GM12878 (cell line): Measurements from ENCODE around the gene IQGAP2. TPM values are rescaled to one million over a fixed set of nuclear protein-coding genes. Genes with fewer than 3 reads are reported as not detected.

Experiments used
- ATAC-seq: fragments of 200-7000 bp; cut with Tn5 transposase; 3 replicates; pipeline ENCODE4 v1.9.1; 2020; ENCODE audit warnings: mild to moderate bottlenecking, moderate library complexity
- BruUV-seq: library from RNA; stranded (reverse); fragments of 400-500 nt; replicated peaks from 2 replicates; lab custom pipeline; 2021; lab: Mats Ljungman, UMichigan
- CTCF ChIA-PET: fragments of 300-600 bp; sonication (Branson Sonifier 250); formaldehyde crosslinking; extraction: SDS; loops from one replicate; lab custom pipeline; 2021; ENCODE audit warnings: inconsistent platforms; lab: Yijun Ruan, JAX
- POLR2A ChIA-PET: fragments of 350-600 bp; formaldehyde crosslinking; extraction: SDS; loops from one replicate; lab custom pipeline; 2021; ENCODE audit warnings: inconsistent platforms; lab: Charles Lee
- RAD21 ChIA-PET: fragments of 300-600 bp; sonication (Branson Sonifier 250); formaldehyde crosslinking; loops from one replicate; lab custom pipeline; 2023; ENCODE audit warnings: antibody characterized with exemption; ENCODE audit not compliant: unreplicated experiment; lab: Charles Lee
- SMC1A ChIA-PET: fragments of 300-600 bp; sonication (Branson Sonifier 250); formaldehyde crosslinking; loops from one replicate; lab custom pipeline; 2023; ENCODE audit not compliant: unreplicated experiment, uncharacterized antibody; lab: Charles Lee
- DNase-seq: peaks from one replicate; pipeline ENCODE4 v3.0.0-alpha.2; 2011; ENCODE audit warnings: low read depth, low spot score
- FAIRE-seq: peaks from 3 replicates; lab custom pipeline; 2011; peaks lifted over from hg19 to GRCh38; lab: Jason Lieb, UNC
- H2AFZ ChIP-seq: 2 replicates; pipeline ENCODE4 v1.6.0; 2011; ENCODE audit warnings: low read depth, low read length, control low read depth; ENCODE audit not compliant: control insufficient read depth
- H3K27ac ChIP-seq: 2 replicates; pipeline ENCODE4 v1.5.1; 2011; ENCODE audit warnings: control low read depth; ENCODE audit not compliant: control insufficient read depth, insufficient read depth
- H3K27me3 ChIP-seq, 2 experiments: replicated peaks in 1 of 2; 2 replicates each; pipeline versions ENCODE4 v1.6.0 to v1.6.1; 2011; ENCODE audit warnings: low read length in 1 of 2; ENCODE audit not compliant: control insufficient read depth in 2 of 2, insufficient read depth in 2 of 2
- H3K36me3 ChIP-seq, 2 experiments: 2 replicates each; pipeline ENCODE4 v1.5.1; 2011; ENCODE audit warnings: low read length in 1 of 2; ENCODE audit not compliant: control insufficient read depth in 2 of 2, insufficient read depth in 2 of 2
- H3K4me1 ChIP-seq: 2 replicates; pipeline ENCODE4 v1.6.1; 2011; ENCODE audit warnings: mild to moderate bottlenecking, low read length, moderate library complexity, mixed read lengths; ENCODE audit not compliant: control insufficient read depth, insufficient read depth
- H3K4me2 ChIP-seq: 2 replicates; pipeline ENCODE4 v1.6.0; 2011; ENCODE audit warnings: control low read depth; ENCODE audit not compliant: control insufficient read depth, insufficient read depth
- H3K4me3 ChIP-seq: fragments of 200-600 bp; sonication (generic); 2 replicates; pipeline ENCODE4 v1.5.1; 2016
- H3K79me2 ChIP-seq: 2 replicates; pipeline ENCODE4 v1.6.0; 2011; ENCODE audit warnings: low read length; ENCODE audit not compliant: control insufficient read depth, insufficient read depth
- H3K9ac ChIP-seq: 2 replicates; pipeline ENCODE4 v1.8.0; 2011; ENCODE audit warnings: low read length, control low read depth, mixed read lengths; ENCODE audit not compliant: control insufficient read depth, insufficient read depth
- H3K9me3 ChIP-seq: replicated peaks from 3 replicates; pipeline ENCODE4 v1.5.1; 2011; ENCODE audit warnings: mild to moderate bottlenecking, low read length; ENCODE audit not compliant: control insufficient read depth, insufficient read depth
- H4K20me1 ChIP-seq: 2 replicates; pipeline ENCODE4 v1.6.0; 2011; ENCODE audit not compliant: control insufficient read depth, insufficient read depth
- ASH2L ChIP-seq: fragments of 300-600, 200-600 bp; sonication (generic); IDR thresholded peaks from 2 replicates; pipeline ENCODE4 v1.6.1; 2017; ENCODE audit warnings: low read depth, mild to moderate bottlenecking, borderline replicate concordance
- CBFB ChIP-seq: IDR thresholded peaks from 2 replicates; pipeline ENCODE4 v1.6.1; 2016; ENCODE audit warnings: antibody characterized with exemption, low read depth
- CBX3 ChIP-seq: fragments of 200-600 bp; sonication (generic); IDR thresholded peaks from 2 replicates; pipeline ENCODE4 v1.6.1; 2016; ENCODE audit warnings: low read depth, borderline replicate concordance
- CHD2 ChIP-seq: IDR thresholded peaks from 2 replicates; pipeline ENCODE4 v1.6.1; 2011; ENCODE audit warnings: low read depth, low read length, improper control_type of control experiment, borderline replicate concordance
- DPF2 ChIP-seq: fragments of 450-650 bp; IDR thresholded peaks from 2 replicates; pipeline ENCODE4 v1.6.1; 2017; ENCODE audit warnings: mild to moderate bottlenecking
- ESRRA ChIP-seq: IDR thresholded peaks from 2 replicates; pipeline ENCODE4 v1.6.1; 2012; ENCODE audit warnings: mild to moderate bottlenecking, low read length, improper control_type of control experiment
- ETV6 ChIP-seq, 2 experiments: fragments of 450-650 bp in 1 of 2; IDR thresholded peaks in 1 of 2; conservative IDR thresholded peaks in 1 of 2; 2 replicates each; pipeline ENCODE4 v1.6.1; 2014; ENCODE audit warnings: antibody characterized with exemption in 1 of 2, borderline replicate concordance in 1 of 2, low read depth in 1 of 2, mild to moderate bottlenecking in 1 of 2, moderate library complexity in 1 of 2
- IKZF1 ChIP-seq: fragments of 450-650 bp; conservative IDR thresholded peaks from 2 replicates; pipeline ENCODE4 v1.6.1; 2017; ENCODE audit warnings: antibody characterized with exemption, mild to moderate bottlenecking
- JUNB ChIP-seq: IDR thresholded peaks from 2 replicates; pipeline ENCODE4 v1.6.1; 2016; ENCODE audit warnings: antibody characterized with exemption, mild to moderate bottlenecking
- MEF2B ChIP-seq: fragments of 450-650 bp; IDR thresholded peaks from 2 replicates; pipeline ENCODE4 v1.6.1; 2018; ENCODE audit warnings: mild to moderate bottlenecking, moderate library complexity; ENCODE audit not compliant: partially characterized antibody, poor library complexity, severe bottlenecking
- NFXL1 ChIP-seq: fragments of 450-650 bp; IDR thresholded peaks from 2 replicates; pipeline ENCODE4 v1.6.1; 2017; ENCODE audit warnings: antibody characterized with exemption, mild to moderate bottlenecking, borderline replicate concordance
- NFYB ChIP-seq: IDR thresholded peaks from 2 replicates; pipeline ENCODE4 v1.6.1; 2011; ENCODE audit warnings: low read depth, mild to moderate bottlenecking, low read length, improper control_type of control experiment, moderate library complexity; ENCODE audit not compliant: insufficient read depth
- RFX5 ChIP-seq: IDR thresholded peaks from 2 replicates; pipeline ENCODE4 v1.6.1; 2011; ENCODE audit warnings: low read depth, low read length, improper control_type of control experiment
- RUNX3 ChIP-seq: IDR thresholded peaks from 2 replicates; pipeline ENCODE4 v1.6.1; 2012; ENCODE audit warnings: low read length, inconsistent platforms
- SMAD5 ChIP-seq: IDR thresholded peaks from 2 replicates; pipeline ENCODE4 v1.6.1; 2016; ENCODE audit warnings: antibody characterized with exemption, low read depth
- WGBS: methylation state at CpG from one replicate; pipeline ENCODE4 v1.1.6; 2016; ENCODE audit warnings: low lambda C conversion rate; ENCODE audit not compliant: insufficient replicate concordance, insufficient coverage; ENCODE audit errors: missing lambda C conversion rate; 5-methylcytosine and 5-hydroxymethylcytosine counted together
- in situ Hi-C: fragments of 300-500 bp; cut with MboI; formaldehyde crosslinking; loops from 9 replicates; pipeline ENCODE4 v1.14.3; 2018; ENCODE audit warnings: mixed read lengths
- intact Hi-C: fragments of 100-400 bp; cut with micrococcal nuclease; formaldehyde crosslinking; loops from one replicate; pipeline ENCODE4 v1.14.2; 2022; ENCODE audit not compliant: unreplicated experiment
- polyA plus RNA-seq, 11 experiments: library from polyadenylated mRNA; depleted of rRNA in 4 of 11; unstranded in 6 of 11; stranded (reverse) in 5 of 11; fragments of >200 nt; fragmentation: Nextera tagmentation in 4 of 11; fragmentation: Illumina TruSeq in 1 of 11; extraction: Ambion mirVana in 4 of 11; extraction: Trizol in 1 of 11; gene quantifications; 1 replicate in 1 of 11; 2 replicates in 10 of 11; pipeline versions ENCODE4 v1.2.1 to v1.2.3, GENCODE V29; 2011 to 2016; ENCODE audit warnings: inconsistent platforms in 2 of 11, missing spikeins in 2 of 11, low read depth in 1 of 11
- total RNA-seq, 4 experiments: library from RNA; depleted of rRNA in 3 of 4; stranded (reverse); fragments of >200 nt in 3 of 4; fragmentation: Illumina TruSeq in 1 of 4; extraction: Trizol in 1 of 4; gene quantifications; 2 replicates each; pipeline versions ENCODE4 v1.2.1 to v1.2.3, GENCODE V29; 2013 to 2021

IQGAP2 gene
- total and polyA plus RNA-seq, 10 of the 15 experiments (the other 5 are each of a cell fraction or from before 2014, with no cell fraction given): 14.5 to 41.4 (median 21.8) TPM

DNA sequence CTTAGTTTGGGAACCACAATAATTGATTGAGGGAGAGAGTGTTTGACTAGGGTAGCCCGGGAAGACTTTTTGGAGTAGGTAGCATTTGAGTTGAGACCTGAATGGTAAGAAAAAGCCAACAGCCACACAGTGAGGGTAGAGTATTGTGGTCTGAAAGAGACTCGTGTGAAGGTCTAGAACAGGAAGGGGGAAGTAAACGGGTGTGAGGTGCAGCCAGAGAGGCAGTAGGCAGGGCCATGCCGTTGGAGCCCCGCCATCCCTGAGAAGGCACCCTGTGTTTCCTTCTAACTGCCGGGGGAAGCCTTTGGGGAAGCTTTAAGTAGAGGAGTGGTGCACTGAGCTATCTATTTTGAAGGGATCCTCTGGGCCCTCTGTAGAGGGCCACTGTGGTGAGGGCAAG lies 223.7 kb downstream of the IQGAP2 start:
- no peaks in the 10 kb centered on the region for H4K20me1 ChIP-seq
- no peak for FAIRE-seq
- TF ChIP-seq ETV6 (conservative IDR thresholded peaks at IDR 0.05 in 1 of 2, IDR thresholded peaks at IDR 0.05 in 1 of 2; ENCODE audit: borderline replicate concordance in 1 of 2, low read depth in 1 of 2) (no peak), DPF2 (no peak), RUNX3 (0 out of 2 replicates have a peak, but pooled peaks have one; percentile 11), JUNB (no peak), SMAD5 (no peak), CBFB (no peak), CHD2 (no peak)
- TF ChIP-seq, all 136 proteins: peak for 1
- H3K27me3 ChIP-seq: no peaks in the 10 kb centered on the region
- POLR2A ChIA-PET: interaction anchor here (1.5 kb wide), 1 partner anchor 11 kb away, joined by 6 read pairs; no protein-coding TSS in a partner anchor
- BruUV-seq: no TSS peak
- ATAC-seq (no peak; the same call in 2 of the 3 replicates), DNase-seq (no peak)
- intact Hi-C loops: no loop called here
- 0 out of 2 replicates have a peak, but pooled peaks cover 5% of the 10 kb centered on the region for H3K4me1 ChIP-seq
- no peaks in the 10 kb centered on the region for H3K36me3 ChIP-seq
- WGBS: 25% methylated on average over 6 of the region's 6 CpGs
- H2AFZ ChIP-seq: peak overlapping the region; percentile 19; the same call in 1 of the 2 replicates
- no peak overlapping the region for H3K4me3 ChIP-seq
- in situ Hi-C loops: no loop called here
- no peak overlapping the region for H3K27ac ChIP-seq
- H3K4me2 ChIP-seq: no peak overlapping the region
- no peaks in the 10 kb centered on the region for H3K79me2 ChIP-seq
- SMC1A ChIA-PET: interaction anchor here (0.6 to 1.5 kb wide), 2 partner anchors 130 to 148 kb away, joined by 3 to 5 read pairs; no protein-coding TSS in a partner anchor
- CTCF ChIA-PET: interaction anchor here (1.0 to 1.5 kb wide), 3 partner anchors 8 to 14 kb away, joined by 3 to 7 read pairs (median 3); no protein-coding TSS in a partner anchor
- no peaks in the 10 kb centered on the region for H3K9me3 ChIP-seq
- RAD21 ChIA-PET: interaction anchor here (1.1 kb wide), 1 partner anchor 20 kb away, joined by 3 read pairs; no protein-coding TSS in a partner anchor
- H3K9ac ChIP-seq: no peak overlapping the region

GRCh38 chr5:76634661-76635060 lies 231.6 kb downstream of the IQGAP2 start:
- Histone ChIP-seq H3K4me1 (peaks cover 11% of the 10 kb centered on the region; the same call in 1 of the 2 replicates), H2AFZ (no peak overlapping the region), H3K4me3 (no peak overlapping the region), H3K79me2 (no peaks in the 10 kb centered on the region), H3K4me2 (no peak overlapping the region), H4K20me1 (no peaks in the 10 kb centered on the region), H3K9ac (no peak overlapping the region), H3K27ac (no peak overlapping the region), H3K9me3 (no peaks in the 10 kb centered on the region), H3K27me3 (no peaks in the 10 kb centered on the region), H3K36me3 (no peaks in the 10 kb centered on the region)
- no TSS peak for BruUV-seq
- no peak for DNase-seq
- FAIRE-seq: no peak
- no peak for ATAC-seq
- SMC1A ChIA-PET: interaction anchor here (0.9 to 2.1 kb wide), 5 partner anchors 18 to 140 kb away, joined by 3 to 10 read pairs (median 4); no protein-coding TSS in a partner anchor
- intact Hi-C loops: no loop called here
- in situ Hi-C loops: no loop called here
- TF ChIP-seq CBX3 (no peak), CHD2 (no peak), ESRRA (no peak), NFXL1 (no peak), IKZF1 (no peak), NFYB (no peak), MEF2B (no peak), RFX5 (no peak), ASH2L (no peak)
- POLR2A ChIA-PET: no interaction called here
- CTCF ChIA-PET: interaction anchor here (0.9 to 1.1 kb wide), 4 partner anchors 8 to 140 kb away, joined by 3 to 4 read pairs (median 3); no protein-coding TSS in a partner anchor
- WGBS: 42% methylated on average over 4 of the region's 4 CpGs
- RAD21 ChIA-PET: interaction anchor here (0.9 to 1.2 kb wide), 2 partner anchors 26 to 33 kb away, joined by 3 read pairs; no protein-coding TSS in a partner anchor
